ENCODE results near the gene NIN. TPM values are rescaled to one million over a fixed set of nuclear protein-coding genes. Genes with fewer than 3 reads are reported as not detected.

Gene NIN
- total RNA-seq, 3 donors from 2014 or later (not counting 1 experiment from before 2014, with no cell fraction given): 90.8 to 127 (median 118) TPM

GRCh38 chr14:50762001-50762930, 68.7 kb downstream of the NIN start:
- Mint-ChIP-seq H3K27me3 (ENCODE audit: low read depth in 2 of 2) (no peaks in the 10 kb centered on the region), H3K9me3 (no peaks in the 10 kb centered on the region), H3K4me3 (no peak overlapping the region), H3K4me1 (no peaks in the 10 kb centered on the region), H3K36me3 (peaks cover 43% of the 10 kb centered on the region), H3K27ac (no peak overlapping the region)
- no peak for TF ChIP-seq CTCF (IDR thresholded peaks at IDR 0.05)
- intact Hi-C loops (cut with micrococcal nuclease): no loop called here
- ATAC-seq (no peak), DNase-seq (no peak)
- Histone ChIP-seq H3K36me3 (ENCODE audit: control insufficient read depth, insufficient read depth, low read length) (peaks cover 87% of the 10 kb centered on the region), H3K4me3 (ENCODE audit: low read length) (no peak overlapping the region), H3K9me3 (ENCODE audit: control insufficient read depth, insufficient read depth, low read length) (no peaks in the 10 kb centered on the region), H3K4me1 (ENCODE audit: control insufficient read depth, insufficient read depth, low read length) (no peaks in the 10 kb centered on the region), H3K27ac (ENCODE audit: low read length) (no peak overlapping the region), H3K27me3 (ENCODE audit: control insufficient read depth, insufficient read depth, low read length) (no peaks in the 10 kb centered on the region)
- 83% methylated on average over 7 of the region's 9 CpGs for WGBS (ENCODE audit: insufficient coverage)

DNA sequence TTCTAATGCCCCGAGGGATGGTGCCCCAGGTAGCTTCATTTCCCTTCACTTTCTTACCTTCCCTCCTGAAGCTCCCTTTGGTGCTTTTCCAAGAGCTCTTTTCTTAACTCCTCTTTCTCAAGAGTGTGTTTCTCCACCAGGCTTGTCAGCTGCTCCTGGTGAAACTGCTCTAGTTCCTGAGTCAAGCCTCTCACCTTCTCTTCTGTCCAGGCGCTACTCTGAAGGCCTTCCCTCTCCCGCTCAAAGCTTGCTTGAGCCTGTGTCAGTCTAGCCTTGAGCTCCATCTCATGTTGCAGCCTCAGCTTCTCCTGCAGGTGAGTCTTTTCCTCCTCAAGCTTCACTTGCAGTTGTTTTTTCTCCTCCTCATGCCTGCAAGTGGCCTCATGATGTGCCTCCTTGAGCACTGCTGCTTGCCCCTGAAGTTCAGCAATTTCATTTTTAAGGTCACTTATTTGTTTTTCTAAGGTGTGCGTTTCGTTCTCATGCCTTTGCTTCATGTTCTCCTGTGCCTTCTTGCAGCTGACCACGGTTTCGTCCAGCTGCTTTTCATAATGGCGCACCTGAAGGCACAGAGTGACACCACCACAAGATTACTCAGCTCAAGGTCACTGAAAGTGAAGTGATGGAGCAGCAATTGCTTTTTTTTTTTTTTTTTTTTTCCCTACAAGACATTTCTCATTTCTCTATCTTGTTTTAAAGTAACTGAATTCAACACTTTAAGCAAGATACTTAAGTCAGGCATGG, 71.0 kb downstream of the NIN start:
- Histone ChIP-seq H3K36me3 (ENCODE audit: control insufficient read depth, insufficient read depth, low read length) (peaks cover 80% of the 10 kb centered on the region), H3K27ac (ENCODE audit: low read length) (no peak overlapping the region), H3K4me3 (ENCODE audit: low read length) (no peak overlapping the region), H3K27me3 (ENCODE audit: control insufficient read depth, insufficient read depth, low read length) (no peaks in the 10 kb centered on the region), H3K4me1 (ENCODE audit: control insufficient read depth, insufficient read depth, low read length) (no peaks in the 10 kb centered on the region), H3K9me3 (ENCODE audit: control insufficient read depth, insufficient read depth, low read length) (no peaks in the 10 kb centered on the region)
- peak overlapping the region in 1 of 2 donors; percentile 6 for H3K27ac Mint-ChIP-seq
- no peaks in the 10 kb centered on the region for H3K9me3 Mint-ChIP-seq
- TF ChIP-seq CTCF (IDR thresholded peaks at IDR 0.05): no peak
- intact Hi-C loops (cut with micrococcal nuclease): no loop called here
- WGBS (ENCODE audit: insufficient coverage): 96% methylated on average over 8 of the region's 8 CpGs
- no peaks in the 10 kb centered on the region for H3K27me3 Mint-ChIP-seq (ENCODE audit: low read depth in 2 of 2)
- no peaks in the 10 kb centered on the region for H3K4me1 Mint-ChIP-seq
- DNase-seq (no peak), ATAC-seq (no peak)
- H3K36me3 Mint-ChIP-seq: peaks cover 38% of the 10 kb centered on the region
- H3K4me3 Mint-ChIP-seq: no peak overlapping the region

- H3K4me1 ChIP-seq (ENCODE audit: control insufficient read depth, insufficient read depth, low read length): no peaks in the 10 kb centered on the region
- H3K27ac ChIP-seq (ENCODE audit: low read length): no peak overlapping the region
- Mint-ChIP-seq H3K9me3 (no peaks in the 10 kb centered on the region), H3K4me1 (no peaks in the 10 kb centered on the region), H3K27ac (no peak overlapping the region), H3K4me3 (no peak overlapping the region), H3K27me3 (ENCODE audit: low read depth in 2 of 2) (no peaks in the 10 kb centered on the region), H3K36me3 (peaks cover 39% of the 10 kb centered on the region)
- no peaks in the 10 kb centered on the region for H3K9me3 ChIP-seq (ENCODE audit: control insufficient read depth, insufficient read depth, low read length)
- intact Hi-C loops (cut with micrococcal nuclease): no loop called here
- WGBS (ENCODE audit: insufficient coverage): 98% methylated on average over 4 of the region's 5 CpGs
- no peak for ATAC-seq
- H3K27me3 ChIP-seq (ENCODE audit: control insufficient read depth, insufficient read depth, low read length): no peaks in the 10 kb centered on the region
- peaks cover 79% of the 10 kb centered on the region for H3K36me3 ChIP-seq (ENCODE audit: control insufficient read depth, insufficient read depth, low read length)
- no peak overlapping the region for H3K4me3 ChIP-seq (ENCODE audit: low read length)
- no peak for DNase-seq
- TF ChIP-seq CTCF (IDR thresholded peaks at IDR 0.05): no peak
These were observed 72.0 kb downstream of the NIN start for GRCh38 chr14:50758945-50759344.
